CD14-positive monocyte (primary cell): ENCODE measurements around the gene SLC22A16. TPM values are rescaled to one million over a fixed set of nuclear protein-coding genes. Genes with fewer than 3 reads are reported as not detected.

ENCODE experiments used
- DNase-seq, 3 donors: peaks; one replicate each; pipeline ENCODE4 v3.0.0-alpha.2; 2011 to 2022
- H2AFZ ChIP-seq: 2 replicates; pipeline ENCODE4 v1.6.0; 2012; ENCODE audit warnings: mild to moderate bottlenecking, low read depth, low read length, inconsistent platforms; ENCODE audit not compliant: insufficient read depth, poor library complexity, severe bottlenecking
- H3K27ac ChIP-seq, 2 donors: 1 replicate in 1 of 2; 2 replicates in 1 of 2; pipeline ENCODE4 v1.5.1; 2012 to 2013; ENCODE audit warnings: low read length in 2 of 2, control low read depth in 1 of 2, inconsistent platforms in 1 of 2, low read depth in 1 of 2, mild to moderate bottlenecking in 1 of 2
- H3K27me3 ChIP-seq, 2 donors: one replicate each; pipeline versions ENCODE4 v1.6.0 to v1.6.1; 2011 to 2013; ENCODE audit warnings: low read length in 2 of 2; ENCODE audit not compliant: control insufficient read depth in 2 of 2, insufficient read depth in 2 of 2
- H3K36me3 ChIP-seq, 2 donors: replicated peaks in 1 of 2; 1 replicate in 1 of 2; 2 replicates in 1 of 2; pipeline versions ENCODE4 v1.5.1 to v1.6.1; 2012 to 2013; ENCODE audit warnings: low read length in 2 of 2, control low read depth in 1 of 2, inconsistent platforms in 1 of 2, mild to moderate bottlenecking in 1 of 2; ENCODE audit not compliant: insufficient read depth in 2 of 2, control insufficient read depth in 1 of 2
- H3K4me1 ChIP-seq, 2 donors: 1 replicate in 1 of 2; 2 replicates in 1 of 2; pipeline versions ENCODE4 v1.5.1 to v1.6.1; 2012 to 2013; ENCODE audit warnings: low read length in 2 of 2, control low read depth in 1 of 2, inconsistent platforms in 1 of 2, mild to moderate bottlenecking in 1 of 2, moderate library complexity in 1 of 2; ENCODE audit not compliant: insufficient read depth in 2 of 2, control insufficient read depth in 1 of 2
- H3K4me2 ChIP-seq: replicated peaks from 2 replicates; pipeline ENCODE3; 2012; ENCODE audit warnings: low read length, moderate library complexity, mild to moderate bottlenecking; ENCODE audit not compliant: poor library complexity, severe bottlenecking; ENCODE audit errors: extremely low read depth
- H3K4me3 ChIP-seq, 3 experiments: fragments of 200-600 bp in 1 of 3; sonication (generic) in 1 of 3; replicated peaks in 1 of 3; 1 replicate in 2 of 3; 2 replicates in 1 of 3; pipeline ENCODE4 v1.5.1; 2011 to 2013; ENCODE audit warnings: low read length in 3 of 3, mild to moderate bottlenecking in 3 of 3, control low read depth in 2 of 3, low read depth in 2 of 3, inconsistent platforms in 1 of 3, moderate library complexity in 1 of 3
- H3K79me2 ChIP-seq: 2 replicates; pipeline ENCODE4 v1.6.0; 2012; ENCODE audit warnings: mild to moderate bottlenecking, control low read depth, inconsistent platforms, low read length, moderate library complexity; ENCODE audit not compliant: insufficient read depth
- H3K9ac ChIP-seq: 2 replicates; pipeline ENCODE4 v1.6.0; 2017; ENCODE audit warnings: low read length, mild to moderate bottlenecking; ENCODE audit not compliant: insufficient read depth, poor library complexity, severe bottlenecking
- H3K9me3 ChIP-seq, 2 donors: replicated peaks in 1 of 2; 1 replicate in 1 of 2; 2 replicates in 1 of 2; pipeline versions ENCODE4 v1.5.1 to v1.6.1; 2012 to 2013; ENCODE audit warnings: low read length in 2 of 2, control low read depth in 1 of 2; ENCODE audit not compliant: control insufficient read depth in 1 of 2, insufficient read depth in 1 of 2
- H4K20me1 ChIP-seq: 2 replicates; pipeline ENCODE4 v1.6.0; 2012; ENCODE audit warnings: mild to moderate bottlenecking, low read length, control low read depth, moderate library complexity; ENCODE audit not compliant: insufficient read depth
- H3K27ac Mint-ChIP-seq, 7 donors: one replicate each; pipeline ENCODE4 v1.8.0; 2020; ENCODE audit warnings: mild to moderate bottlenecking in 7 of 7, mixed read lengths in 7 of 7, moderate library complexity in 6 of 7, inconsistent platforms in 2 of 7
- H3K27me3 Mint-ChIP-seq, 3 donors: one replicate each; pipeline ENCODE4 v1.8.0; 2021 to 2022; ENCODE audit warnings: low read depth in 3 of 3, mild to moderate bottlenecking in 3 of 3, mixed read lengths in 3 of 3, moderate library complexity in 3 of 3, inconsistent platforms in 1 of 3
- H3K36me3 Mint-ChIP-seq, 2 donors: one replicate each; pipeline ENCODE4 v1.8.0; 2020; ENCODE audit warnings: mixed read lengths in 2 of 2, inconsistent platforms in 1 of 2, mild to moderate bottlenecking in 1 of 2
- H3K4me1 Mint-ChIP-seq: one replicate; pipeline ENCODE4 v1.8.0; 2020; ENCODE audit warnings: mild to moderate bottlenecking, mixed read lengths
- H3K4me3 Mint-ChIP-seq, 2 donors: one replicate each; pipeline ENCODE4 v1.8.0; 2020; ENCODE audit warnings: mild to moderate bottlenecking in 2 of 2, mixed read lengths in 2 of 2, moderate library complexity in 1 of 2
- H3K9me3 Mint-ChIP-seq, 7 donors: one replicate each; pipeline ENCODE4 v1.8.0; 2020 to 2022; ENCODE audit warnings: mixed read lengths in 7 of 7, mild to moderate bottlenecking in 6 of 7, moderate library complexity in 6 of 7, inconsistent platforms in 2 of 7
- WGBS: methylation state at CpG from one replicate; pipeline ENCODE4 v1.1.5; 2013; ENCODE audit warnings: missing lambda C conversion rate; ENCODE audit not compliant: insufficient coverage; 5-methylcytosine and 5-hydroxymethylcytosine counted together
- intact Hi-C, 2 donors: fragments of 100-400 bp; cut with micrococcal nuclease; formaldehyde crosslinking; loops; one replicate each; pipeline versions ENCODE4 v1.15.0 to v1.15.1; 2023
- polyA plus RNA-seq, 3 donors: library from polyadenylated mRNA; depleted of rRNA in 1 of 3; unstranded in 2 of 3; stranded (reverse) in 1 of 3; fragments of 300-500 nt in 2 of 3; fragments of >200 nt in 1 of 3; fragmentation: Illumina TruSeq in 2 of 3; gene quantifications; 1 replicate in 2 of 3; 2 replicates in 1 of 3; pipeline ENCODE4 v1.2.3, GENCODE V29; 2012 to 2021
- TF ChIP-seq, protein P1 (sequence below): fragments of 200-600 bp; IDR thresholded peaks from one replicate; pipeline ENCODE4 v1.8.0; 2022; ENCODE audit warnings: antibody characterized with exemption, mild to moderate bottlenecking

Gene SLC22A16
- polyA plus RNA-seq, 3 donors: 1.8 to 15.6 (median 4.0) TPM

DNA sequence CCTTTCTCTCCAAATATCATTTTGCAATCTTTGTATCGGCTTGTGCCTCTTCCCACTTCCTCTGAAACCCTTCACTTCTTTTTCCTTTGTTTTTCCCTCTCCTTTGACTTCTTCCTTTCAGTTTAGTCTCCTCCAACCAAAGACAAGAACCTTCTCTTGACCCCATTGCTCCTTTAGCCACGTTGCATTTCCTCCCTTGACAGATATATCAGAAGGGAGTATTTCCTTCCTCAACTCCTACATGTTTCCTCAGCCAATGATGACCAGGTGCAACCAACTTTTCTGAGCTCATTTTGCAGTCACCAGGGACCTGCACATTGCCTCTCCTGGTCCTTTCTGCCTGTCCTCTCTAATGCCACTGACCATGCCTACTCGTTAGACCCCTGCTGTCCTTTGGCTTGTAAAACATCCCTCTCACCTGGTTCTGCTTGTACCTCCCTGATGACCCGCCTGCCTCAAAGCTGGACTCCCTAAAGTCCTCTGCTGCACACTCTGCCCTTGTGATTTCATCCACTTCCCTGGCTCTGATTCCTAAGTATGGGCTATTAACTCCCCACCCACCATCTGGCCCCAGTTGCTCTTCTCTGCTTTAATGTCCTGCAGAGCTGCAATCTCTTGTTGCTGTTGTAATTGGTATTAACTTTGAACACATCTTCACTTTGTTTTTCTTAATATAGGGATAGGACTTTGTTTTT is 27.4 kb downstream of the SLC22A16 start:
- Histone ChIP-seq H3K9me3 (no peaks in the 10 kb centered on the region), H3K4me2 (peak overlapping the region; percentile 48), H3K79me2 (peaks cover 3% of the 10 kb centered on the region), H3K27me3 (no peaks in the 10 kb centered on the region), H3K36me3 (peaks cover 8 to 11% of the 10 kb centered on the region in 2 donors), H3K27ac (peak overlapping the region; percentile 27 to 32), H2AFZ (peak overlapping the region; percentile 38), H3K4me1 (peaks cover 27 to 32% of the 10 kb centered on the region in 2 donors), H3K4me3 (peak overlapping the region in 1 of 3 experiments; percentile 9), H3K9ac (no peak overlapping the region), H4K20me1 (no peaks in the 10 kb centered on the region)
- H3K4me1 Mint-ChIP-seq: peaks cover 18% of the 10 kb centered on the region
- 43% methylated on average over 4 of the region's 4 CpGs for WGBS
- no peaks in the 10 kb centered on the region for H3K27me3 Mint-ChIP-seq
- peaks cover 0 to 4% (median 0%) of the 10 kb centered on the region in 7 donors for H3K9me3 Mint-ChIP-seq
- intact Hi-C loops: no loop called here
- TF ChIP-seq, protein P1, sequence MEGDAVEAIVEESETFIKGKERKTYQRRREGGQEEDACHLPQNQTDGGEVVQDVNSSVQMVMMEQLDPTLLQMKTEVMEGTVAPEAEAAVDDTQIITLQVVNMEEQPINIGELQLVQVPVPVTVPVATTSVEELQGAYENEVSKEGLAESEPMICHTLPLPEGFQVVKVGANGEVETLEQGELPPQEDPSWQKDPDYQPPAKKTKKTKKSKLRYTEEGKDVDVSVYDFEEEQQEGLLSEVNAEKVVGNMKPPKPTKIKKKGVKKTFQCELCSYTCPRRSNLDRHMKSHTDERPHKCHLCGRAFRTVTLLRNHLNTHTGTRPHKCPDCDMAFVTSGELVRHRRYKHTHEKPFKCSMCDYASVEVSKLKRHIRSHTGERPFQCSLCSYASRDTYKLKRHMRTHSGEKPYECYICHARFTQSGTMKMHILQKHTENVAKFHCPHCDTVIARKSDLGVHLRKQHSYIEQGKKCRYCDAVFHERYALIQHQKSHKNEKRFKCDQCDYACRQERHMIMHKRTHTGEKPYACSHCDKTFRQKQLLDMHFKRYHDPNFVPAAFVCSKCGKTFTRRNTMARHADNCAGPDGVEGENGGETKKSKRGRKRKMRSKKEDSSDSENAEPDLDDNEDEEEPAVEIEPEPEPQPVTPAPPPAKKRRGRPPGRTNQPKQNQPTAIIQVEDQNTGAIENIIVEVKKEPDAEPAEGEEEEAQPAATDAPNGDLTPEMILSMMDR: no peak
- H3K4me3 Mint-ChIP-seq: no peak overlapping the region
- H3K36me3 Mint-ChIP-seq: peaks cover 13 to 20% of the 10 kb centered on the region in 2 donors
- H3K27ac Mint-ChIP-seq: no peak overlapping the region
- DNase-seq: no peak

DNA sequence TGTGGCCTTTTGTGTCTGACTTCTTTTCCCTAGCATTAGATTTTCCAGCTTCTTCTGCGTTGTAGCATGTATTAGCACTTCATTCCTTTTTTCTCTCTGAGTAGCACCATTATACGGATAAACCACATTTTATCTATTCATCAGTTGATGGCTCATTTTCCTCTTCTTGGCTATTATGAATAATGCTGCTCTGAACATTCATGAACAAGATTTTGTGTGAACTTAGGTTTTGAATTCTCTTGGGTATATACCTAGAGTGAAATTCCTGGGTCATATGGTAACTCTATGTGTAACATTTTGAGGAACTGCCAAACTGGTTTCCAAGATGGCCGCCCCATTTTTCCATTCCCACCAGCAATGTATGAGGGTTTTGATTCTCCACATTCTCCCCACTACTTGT is 28.7 kb downstream of the SLC22A16 start:
- Histone ChIP-seq H2AFZ (no peak overlapping the region), H3K27ac (no peak overlapping the region), H3K4me2 (no peak overlapping the region), H3K4me3 (no peak overlapping the region), H3K9ac (no peak overlapping the region), H3K79me2 (peaks cover 3% of the 10 kb centered on the region), H4K20me1 (no peaks in the 10 kb centered on the region), H3K4me1 (peaks cover 27 to 32% of the 10 kb centered on the region in 2 donors), H3K27me3 (no peaks in the 10 kb centered on the region), H3K36me3 (peaks cover 0 to 11% of the 10 kb centered on the region in 2 donors), H3K9me3 (no peaks in the 10 kb centered on the region)
- DNase-seq: no peak
- intact Hi-C loops: no loop called here
- Mint-ChIP-seq H3K27ac (no peak overlapping the region), H3K27me3 (no peaks in the 10 kb centered on the region), H3K4me3 (no peak overlapping the region), H3K36me3 (peaks cover 4 to 12% of the 10 kb centered on the region in 2 donors), H3K4me1 (peaks cover 18% of the 10 kb centered on the region), H3K9me3 (peaks cover 0 to 2% (median 0%) of the 10 kb centered on the region in 7 donors)
- TF ChIP-seq, protein P1: no peak
- no CpG with 5 or more reads among the region's 3 CpGs for WGBS
